ENCODE measurements around the gene FURIN.

FURIN gene

DNA sequence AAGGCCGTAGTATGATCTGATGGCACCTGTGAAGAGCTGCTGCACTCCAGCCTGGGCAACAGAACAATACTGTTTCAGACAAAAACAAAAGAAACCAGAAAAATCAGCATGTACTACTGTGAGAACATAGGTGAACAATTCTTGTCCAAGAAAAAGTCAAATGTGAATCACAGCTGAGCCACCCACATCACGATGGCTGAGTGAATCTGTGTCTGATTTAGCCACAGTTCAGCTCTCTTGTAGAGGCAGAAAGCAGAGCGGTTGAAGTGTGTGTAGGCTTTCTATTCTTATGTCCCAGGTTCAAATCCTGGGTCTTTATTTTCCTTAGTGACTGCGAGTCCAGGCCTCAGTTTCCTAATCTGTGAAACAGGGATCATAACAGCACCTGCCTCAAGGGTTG lies 4.4 kb upstream of the FURIN start:
- DNase-seq (ENCODE audit: low spot score), result no peak
- in situ Hi-C loops (cut with MboI; ENCODE audit: low sequenced_read_pairs, unreplicated experiment), result no loop called here
- TF ChIP-seq CTCF (IDR thresholded peaks at IDR 0.05; ENCODE audit: borderline replicate concordance, control extremely low read depth, extremely low read depth, insufficient read depth, missing control alignments), result no peak

DNA sequence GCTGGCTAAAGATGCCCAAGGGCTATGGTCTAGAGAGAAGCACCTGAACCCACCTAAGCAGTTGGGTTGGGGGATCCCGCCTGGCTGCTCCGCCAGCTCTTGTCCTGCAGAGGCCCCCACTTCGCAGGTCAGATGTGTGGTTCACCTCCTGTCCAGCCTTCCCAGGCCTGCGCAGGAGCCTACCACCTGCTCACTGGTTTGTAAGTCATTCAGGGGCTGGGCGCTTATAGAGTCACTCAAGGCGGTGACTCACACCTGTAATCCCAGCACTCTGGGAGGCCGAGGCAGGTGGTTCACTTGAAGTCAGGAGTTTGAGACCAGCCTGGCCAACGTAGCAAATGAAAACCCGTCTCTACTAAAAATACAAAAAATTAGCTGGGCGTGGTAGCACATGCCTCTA lies 3.9 kb upstream of the FURIN start:
- no peak for TF ChIP-seq CTCF (IDR thresholded peaks at IDR 0.05; ENCODE audit: borderline replicate concordance, control extremely low read depth, extremely low read depth, insufficient read depth, missing control alignments)
- in situ Hi-C loops (cut with MboI; ENCODE audit: low sequenced_read_pairs, unreplicated experiment), result no loop called here
- no peak for DNase-seq (ENCODE audit: low spot score)

DNA sequence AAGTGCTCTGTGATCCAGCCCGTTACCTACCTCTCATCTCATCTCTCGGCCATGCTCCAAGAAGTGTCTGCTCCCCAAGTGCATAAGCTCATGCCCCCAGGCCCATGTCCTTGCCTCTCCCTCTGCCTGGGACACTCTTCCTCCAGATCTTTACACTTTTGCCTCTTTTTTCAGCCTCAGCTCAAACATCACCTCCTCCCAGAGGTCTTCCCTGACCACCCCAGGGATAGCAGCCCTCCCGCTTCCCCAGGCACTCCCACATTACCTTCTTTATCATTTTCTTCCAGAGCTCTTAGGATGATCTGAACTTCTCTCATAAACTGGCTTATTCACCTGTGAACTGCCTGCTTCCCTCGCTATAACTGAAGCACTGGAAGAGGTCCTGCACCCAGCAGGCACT lies 2.7 kb upstream of the FURIN start:
- no peak for TF ChIP-seq CTCF (IDR thresholded peaks at IDR 0.05; ENCODE audit: borderline replicate concordance, control extremely low read depth, extremely low read depth, insufficient read depth, missing control alignments)
- DNase-seq (ENCODE audit: low spot score), result no peak
- in situ Hi-C loops (cut with MboI; ENCODE audit: low sequenced_read_pairs, unreplicated experiment), result no loop called here

DNA sequence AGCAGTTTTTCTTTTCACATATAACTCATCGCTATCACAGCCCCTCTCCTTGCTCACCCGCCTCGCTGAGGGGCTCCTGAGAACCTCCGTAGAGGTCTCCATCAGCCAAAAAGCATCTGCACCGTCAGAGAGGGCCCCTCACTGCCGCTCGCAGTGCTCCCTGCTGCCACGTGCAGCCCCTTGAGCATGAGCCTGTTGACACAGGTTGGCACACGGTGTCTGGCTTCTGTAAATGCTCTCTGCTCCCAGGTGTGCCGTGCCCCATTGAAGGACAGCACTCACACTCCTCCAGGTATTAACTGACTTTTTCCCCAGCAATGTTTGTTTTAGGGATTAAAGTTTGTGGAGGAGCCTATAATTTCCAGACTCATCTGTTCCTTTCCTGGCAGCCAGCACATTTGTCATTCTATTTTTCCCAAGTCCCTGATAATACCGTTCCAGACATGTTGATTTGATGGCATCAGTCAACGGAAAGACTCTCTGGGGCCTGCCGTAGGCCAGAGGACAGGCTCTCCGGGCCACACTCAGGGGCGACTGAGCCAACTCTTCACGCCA lies 2.1 kb upstream of the FURIN start:
- in situ Hi-C loops (cut with MboI; ENCODE audit: low sequenced_read_pairs, unreplicated experiment), result no loop called here
- no peak for TF ChIP-seq CTCF (IDR thresholded peaks at IDR 0.05; ENCODE audit: borderline replicate concordance, control extremely low read depth, extremely low read depth, insufficient read depth, missing control alignments)
- DNase-seq (ENCODE audit: low spot score), result no peak

- in situ Hi-C loops (cut with MboI; ENCODE audit: low sequenced_read_pairs, unreplicated experiment), result no loop called here
- no peak for DNase-seq (ENCODE audit: low spot score)
- no peak for TF ChIP-seq CTCF (IDR thresholded peaks at IDR 0.05; ENCODE audit: borderline replicate concordance, control extremely low read depth, extremely low read depth, insufficient read depth, missing control alignments)
These were observed 1.6 kb upstream of the FURIN start for GRCh38 chr15:90866800-90867199.

- no peak for TF ChIP-seq CTCF (IDR thresholded peaks at IDR 0.05; ENCODE audit: borderline replicate concordance, control extremely low read depth, extremely low read depth, insufficient read depth, missing control alignments)
- no peak for DNase-seq (ENCODE audit: low spot score)
These were observed 753 bp downstream of the FURIN start for GRCh38 chr15:90869140-90869541.

More at GRCh38 chr15:90869140-90869541, 753 bp downstream of the FURIN start:
- in situ Hi-C loops (cut with MboI; ENCODE audit: low sequenced_read_pairs, unreplicated experiment), result no loop called here

Measured in GM13976 (cell line).